DND-41 (cell line): ENCODE data around the gene UIMC1.

Source experiments
- CTCF ChIP-seq: IDR thresholded peaks from 2 replicates; pipeline ENCODE4 v1.5.1; 2012; ENCODE audit warnings: borderline replicate concordance, low read length, moderate library complexity, mild to moderate bottlenecking; ENCODE audit not compliant: poor library complexity, severe bottlenecking; ENCODE audit errors: extremely low read depth
- EZH2 ChIP-seq: IDR thresholded peaks from 3 replicates; pipeline ENCODE4 v1.6.1; 2012; ENCODE audit warnings: borderline replicate concordance, low read depth, mild to moderate bottlenecking, moderate library complexity, low read length, inconsistent platforms; ENCODE audit not compliant: severe bottlenecking

DNA sequence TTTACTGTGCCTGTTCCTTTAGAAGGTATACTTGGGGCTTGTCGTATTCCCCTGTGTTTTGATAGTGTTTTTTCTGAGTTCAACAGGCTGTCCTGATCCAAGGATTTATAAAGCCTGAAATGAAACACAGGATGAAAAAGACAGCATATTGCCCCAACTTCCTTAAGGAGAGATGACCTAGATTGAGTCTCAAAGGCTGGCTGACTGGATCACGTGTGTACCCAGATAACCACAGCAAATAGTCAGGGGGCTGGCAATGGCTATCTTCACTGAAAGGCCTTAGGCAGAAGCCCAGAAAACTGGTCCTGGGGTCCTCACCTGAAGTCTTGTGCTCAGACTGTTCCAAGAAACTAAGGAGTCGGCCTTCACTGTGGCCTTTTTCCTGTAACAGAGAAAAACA lies 99.8 kb downstream of the UIMC1 start:
- no peak for TF ChIP-seq CTCF
- no peak for TF ChIP-seq EZH2
